ENCODE results near the gene TBCD.

Gene TBCD

GRCh38 chr17:82920715-82921114 is 168.8 kb downstream of the TBCD start:
- DNase-seq (ENCODE audit: low read depth in 4 of 4, low spot score in 1 of 4): no peak

- DNase-seq (ENCODE audit: low read depth in 4 of 4, low spot score in 1 of 4): no peak
These were observed 169.6 kb downstream of the TBCD start for GRCh38 chr17:82921426-82921825.

- DNase-seq (ENCODE audit: low read depth in 4 of 4, low spot score in 1 of 4): no peak
These were observed 170.8 kb downstream of the TBCD start for GRCh38 chr17:82922646-82923045.

- no peak for DNase-seq (ENCODE audit: low read depth in 4 of 4, low spot score in 1 of 4)
These were observed 171.7 kb downstream of the TBCD start for GRCh38 chr17:82923366-82924113.

GRCh38 chr17:82924214-82924613 is 172.3 kb downstream of the TBCD start:
- no peak for DNase-seq (ENCODE audit: low read depth in 4 of 4, low spot score in 1 of 4)

- no peak for DNase-seq (ENCODE audit: low read depth in 4 of 4, low spot score in 1 of 4)
These were observed 172.9 kb downstream of the TBCD start for GRCh38 chr17:82924812-82925211.

GRCh38 chr17:82925336-82925735 is 173.5 kb downstream of the TBCD start:
- DNase-seq (ENCODE audit: low read depth in 4 of 4, low spot score in 1 of 4): no peak

GRCh38 chr17:82926081-82926480 is 174.2 kb downstream of the TBCD start:
- no peak for DNase-seq (ENCODE audit: low read depth in 4 of 4, low spot score in 1 of 4)

GRCh38 chr17:82926716-82927115 is 174.9 kb downstream of the TBCD start:
- no peak for DNase-seq (ENCODE audit: low read depth in 4 of 4, low spot score in 1 of 4)

GRCh38 chr17:82927311-82927660 is 175.4 kb downstream of the TBCD start:
- DNase-seq (ENCODE audit: low read depth in 4 of 4, low spot score in 1 of 4): no peak

DNA sequence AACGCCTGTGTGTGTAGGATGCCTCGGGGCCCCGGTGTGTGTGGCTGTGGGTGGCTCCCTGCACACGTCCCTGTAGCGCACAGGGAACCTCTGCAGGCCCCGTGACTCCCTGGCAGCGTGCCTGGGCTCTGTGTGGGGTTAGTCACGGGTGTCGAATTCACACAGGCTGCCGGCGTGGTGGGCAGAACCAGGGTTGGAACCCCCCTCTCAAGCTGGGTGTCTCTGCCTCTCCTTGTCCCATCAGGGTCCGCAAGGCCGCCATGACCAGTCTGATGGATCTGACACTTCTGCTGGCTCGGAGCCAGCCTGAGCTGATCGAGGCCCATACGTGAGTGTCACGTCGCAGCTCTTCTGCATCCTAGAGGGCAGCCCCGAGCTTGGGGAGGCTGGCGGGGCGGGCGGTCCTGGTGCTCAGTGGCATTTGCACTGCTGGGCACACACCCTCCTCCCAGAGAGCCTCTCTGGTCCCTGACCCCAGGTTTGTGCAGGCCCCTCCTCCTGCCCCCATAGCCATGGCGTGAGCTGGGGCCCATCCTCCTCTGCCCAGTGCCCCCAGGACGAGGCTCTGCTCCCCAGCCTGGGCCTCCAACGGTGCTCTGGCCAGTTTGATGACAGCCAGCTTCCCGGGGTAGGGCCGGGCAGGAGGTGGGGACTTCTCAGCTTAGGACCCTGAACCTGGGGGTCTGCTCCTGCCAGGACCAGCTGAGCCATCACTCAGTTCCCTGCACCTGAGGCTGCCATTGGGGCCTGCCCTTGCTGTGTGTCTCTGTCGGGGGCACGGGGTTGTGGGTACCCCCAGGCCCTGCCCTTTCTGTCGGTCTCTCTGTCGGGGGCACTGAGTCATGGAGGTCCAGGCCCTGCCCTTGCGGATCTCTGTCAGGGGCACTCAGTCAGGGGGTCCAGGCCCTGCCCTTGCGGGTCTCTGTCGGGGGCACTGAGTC is 176.1 kb downstream of the TBCD start:
- no peak for DNase-seq (ENCODE audit: low read depth in 4 of 4, low spot score in 1 of 4)

GRCh38 chr17:82929011-82929622 is 177.3 kb downstream of the TBCD start:
- no peak for DNase-seq (ENCODE audit: low read depth in 4 of 4, low spot score in 1 of 4)

DNA sequence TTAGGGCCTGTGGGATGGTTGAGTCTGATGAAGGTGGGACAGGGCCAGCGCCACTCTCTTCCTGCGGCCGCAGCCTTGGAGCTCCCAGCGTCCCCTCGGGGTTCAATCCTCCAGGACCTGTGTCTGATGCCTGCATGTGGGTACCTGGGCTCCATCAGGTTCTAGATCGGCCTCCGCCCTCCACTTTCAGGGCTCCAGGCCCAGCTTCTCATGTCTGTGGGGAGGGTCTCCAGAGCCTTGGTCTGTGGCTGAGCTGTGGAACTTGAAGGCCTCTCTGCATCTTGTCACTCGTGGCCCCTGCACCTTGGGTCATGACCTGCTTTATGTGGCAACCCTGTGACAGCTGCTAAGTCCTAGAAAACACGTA is 177.8 kb downstream of the TBCD start:
- no peak for DNase-seq (ENCODE audit: low read depth in 4 of 4, low spot score in 1 of 4)

- DNase-seq (ENCODE audit: low read depth in 4 of 4, low spot score in 1 of 4): no peak
These were observed 178.4 kb downstream of the TBCD start for GRCh38 chr17:82930043-82930923.

DNA sequence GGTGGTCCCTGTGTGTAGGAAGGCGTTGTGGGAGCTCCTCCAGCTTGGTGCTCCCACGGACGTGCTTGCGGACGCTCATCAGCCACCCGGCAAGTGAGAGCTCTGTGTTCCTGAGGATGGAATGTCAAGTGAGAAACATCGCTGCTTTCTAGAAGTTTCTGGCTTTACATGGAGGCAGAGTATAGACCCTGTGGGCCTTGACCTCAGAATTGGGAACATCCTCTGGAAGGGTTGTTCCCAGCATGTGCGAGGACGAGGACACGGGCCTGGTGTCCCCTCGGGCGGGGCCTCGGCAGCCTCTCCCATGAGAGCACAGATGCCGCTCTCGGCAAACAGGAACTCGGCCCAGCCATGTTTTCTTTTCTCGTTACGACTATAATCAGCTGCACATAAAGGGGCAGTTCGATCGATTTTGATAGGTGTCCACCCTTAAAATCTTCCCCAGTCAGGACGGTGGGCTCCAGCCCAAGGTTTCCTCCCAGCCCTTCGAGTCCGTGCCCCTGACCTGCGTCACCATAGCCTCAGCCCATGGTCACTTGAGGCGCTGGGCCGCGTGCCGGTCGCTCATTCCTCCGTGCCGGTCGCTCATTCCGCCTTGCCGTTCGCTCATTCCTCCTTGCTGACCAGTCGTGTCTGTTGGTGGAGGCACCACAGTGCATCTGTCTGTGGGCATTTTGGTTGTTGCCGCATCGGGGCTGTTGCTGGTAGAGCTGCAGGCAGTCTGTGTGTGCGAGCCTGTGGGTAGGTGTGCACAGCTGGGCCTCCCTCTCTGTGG is 179.2 kb downstream of the TBCD start:
- DNase-seq (ENCODE audit: low read depth in 4 of 4, low spot score in 1 of 4): no peak

DNA sequence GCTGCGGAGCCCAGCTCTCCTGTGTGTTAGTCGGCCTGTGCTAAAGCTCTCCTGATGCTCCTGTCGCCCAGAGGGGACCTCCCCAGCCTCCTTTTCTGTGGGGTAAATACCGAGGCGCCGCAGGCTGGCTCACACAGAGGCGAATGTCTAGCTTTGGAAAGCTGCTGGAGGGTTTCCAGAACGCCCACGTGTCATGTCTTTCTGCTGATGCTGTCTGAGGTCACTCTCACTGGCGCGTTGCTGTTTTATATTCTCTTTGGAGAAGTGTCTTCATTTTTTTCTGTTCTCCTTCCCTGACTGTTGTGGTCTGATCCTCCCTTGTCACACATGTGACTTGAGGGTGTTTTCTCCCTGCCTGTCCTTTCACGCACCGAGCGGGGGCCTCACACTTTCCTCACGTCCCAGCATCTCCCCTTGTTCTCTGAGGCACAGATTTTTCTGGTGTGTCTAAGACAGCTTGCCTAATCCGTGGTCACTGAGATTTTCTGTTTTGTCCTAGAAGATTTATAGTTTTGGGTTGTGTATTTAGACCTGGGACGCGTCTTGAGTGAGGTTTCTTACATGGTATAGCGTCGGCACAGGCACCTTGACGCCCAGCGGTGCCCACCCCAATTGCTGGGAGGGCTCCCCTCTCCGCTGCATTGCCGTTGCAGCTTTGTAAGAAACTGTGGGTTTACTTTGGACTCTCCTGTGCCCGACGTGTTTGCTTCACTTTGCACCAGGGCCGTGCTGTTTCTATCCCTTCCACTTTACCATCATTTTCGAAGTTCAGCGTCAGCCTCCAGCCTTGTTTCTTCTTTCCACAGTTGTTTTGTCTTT is 180.0 kb downstream of the TBCD start:
- DNase-seq (ENCODE audit: low read depth in 4 of 4, low spot score in 1 of 4): no peak

GRCh38 chr17:82932518-82933310 is 180.8 kb downstream of the TBCD start:
- DNase-seq (ENCODE audit: low read depth in 4 of 4, low spot score in 1 of 4): no peak

DNA sequence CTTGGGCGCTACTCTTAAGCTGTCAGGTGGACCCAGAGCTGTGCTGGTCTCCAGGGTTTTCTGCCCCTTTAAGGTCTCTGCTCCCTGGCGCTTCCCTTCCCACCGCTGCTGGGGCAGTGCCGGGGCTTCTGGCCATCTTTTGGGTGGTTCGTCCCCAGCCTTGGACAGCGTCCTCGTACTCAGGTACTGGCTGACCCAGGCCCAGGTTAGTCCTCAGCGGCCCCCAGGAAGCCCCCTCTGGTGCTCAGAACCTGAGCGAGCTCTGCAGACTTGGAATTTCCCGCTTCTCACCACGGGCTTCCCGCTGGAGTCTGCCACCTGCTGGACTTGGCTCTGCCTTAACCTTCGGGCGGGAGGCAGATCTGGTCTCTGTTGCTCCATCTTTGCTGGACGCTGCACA is 182.0 kb downstream of the TBCD start:
- no peak for DNase-seq (ENCODE audit: low read depth in 4 of 4, low spot score in 1 of 4)
